ENCODE results near the gene DPP6. TPM values are rescaled to one million over a fixed set of nuclear protein-coding genes. Genes with fewer than 3 reads are reported as not detected.

DPP6 gene
- polyA plus RNA-seq, 1 donor (not counting 4 experiments of a cell fraction or from before 2014, with no cell fraction given): not detected

DNA sequence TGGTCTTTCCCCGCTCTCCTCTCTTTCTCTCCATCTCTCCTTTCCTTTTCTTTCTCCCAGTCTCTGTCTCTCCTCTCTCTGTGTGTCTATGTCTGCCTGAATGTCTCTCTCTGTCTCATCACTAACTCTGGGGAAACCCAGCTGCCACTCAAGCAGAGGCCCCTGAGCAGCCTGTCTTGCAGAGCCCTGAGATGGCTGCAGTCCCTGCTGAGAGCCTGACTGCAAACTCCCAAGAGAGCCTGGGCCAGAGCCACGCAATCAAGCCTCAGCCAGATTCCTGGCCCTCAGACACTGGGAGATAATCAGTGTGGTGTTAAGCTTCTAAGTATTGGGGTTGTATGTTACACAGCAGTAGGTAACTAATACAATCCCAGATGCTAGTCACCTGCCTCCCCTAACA is 859.2 kb downstream of the DPP6 start:
- Histone ChIP-seq H3K4me3 (ENCODE audit: control insufficient read depth in 2 of 3, extremely low read depth in 1 of 3, insufficient read depth in 2 of 3, low read depth in 1 of 3, low read length in 3 of 3) (no peak overlapping the region), H2AFZ (ENCODE audit: control insufficient read depth, low read length) (no peak overlapping the region), H3K36me3 (ENCODE audit: control insufficient read depth in 2 of 2, extremely low read depth in 1 of 2, insufficient read depth in 2 of 2, low read length in 2 of 2) (no peaks in the 10 kb centered on the region), H3K27ac (ENCODE audit: control insufficient read depth, insufficient read depth, low read length) (no peak overlapping the region), H3K27me3 (ENCODE audit: control insufficient read depth, extremely low read depth, insufficient read depth, low read length) (peaks cover 15% of the 10 kb centered on the region), H3K9me1 (ENCODE audit: control insufficient read depth, extremely low read depth, insufficient read depth, low read length) (no peaks in the 10 kb centered on the region), H3K79me2 (ENCODE audit: control insufficient read depth, insufficient read depth, low read length) (no peaks in the 10 kb centered on the region), H3K9ac (ENCODE audit: control insufficient read depth, extremely low read depth, insufficient read depth, low read length) (no peak overlapping the region), H3K4me1 (ENCODE audit: control insufficient read depth, extremely low read depth, insufficient read depth, low read length) (no peaks in the 10 kb centered on the region), H3K9me3 (ENCODE audit: control insufficient read depth, low read depth, low read length) (peaks cover 2% of the 10 kb centered on the region), H4K20me1 (ENCODE audit: control insufficient read depth, extremely low read depth, insufficient read depth, low read length) (no peaks in the 10 kb centered on the region), H3K4me2 (ENCODE audit: control insufficient read depth, extremely low read depth, insufficient read depth, low read depth, low read length) (no peak overlapping the region)
- FAIRE-seq: no peak
- DNase-seq (ENCODE audit: low read depth, low spot score): no peak
- no peak for TF ChIP-seq EZH2 (IDR thresholded peaks at IDR 0.05; ENCODE audit: low read length)
- dilution Hi-C loops (cut with MboI; ENCODE audit: extremely low pct_ligation_motif_present, low sequenced_read_pairs): no loop called here

DNA sequence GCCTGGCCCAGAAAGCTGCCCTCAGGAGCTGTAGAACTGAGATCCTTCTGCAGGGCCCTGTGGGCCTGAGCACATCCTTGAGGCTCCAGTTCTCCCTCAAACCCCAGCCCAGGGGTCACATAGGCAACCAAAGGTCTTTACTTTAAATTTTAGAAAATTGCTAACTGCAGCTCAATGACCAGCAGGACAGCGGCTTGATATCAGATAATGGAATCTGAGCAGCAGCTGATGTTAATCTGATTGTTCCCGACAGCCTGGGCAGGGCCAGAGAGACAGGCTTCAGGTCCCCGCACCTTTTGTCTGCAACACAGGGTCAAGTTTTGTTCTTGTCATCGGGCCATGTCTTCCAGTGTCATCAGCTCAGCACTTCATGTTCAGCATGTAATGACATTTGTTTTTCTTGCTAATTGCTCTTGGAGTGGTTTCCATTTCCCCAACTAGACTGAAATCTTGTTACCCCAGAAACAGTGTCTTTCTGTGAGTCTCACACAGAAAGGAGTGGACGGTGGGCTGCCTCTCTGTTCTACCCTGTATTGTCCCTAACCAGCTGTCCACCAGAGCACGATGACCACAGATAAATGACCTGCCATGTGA is 859.8 kb downstream of the DPP6 start:
- Histone ChIP-seq H3K9ac (ENCODE audit: control insufficient read depth, extremely low read depth, insufficient read depth, low read length) (no peak overlapping the region), H3K36me3 (ENCODE audit: control insufficient read depth in 2 of 2, extremely low read depth in 1 of 2, insufficient read depth in 2 of 2, low read length in 2 of 2) (no peaks in the 10 kb centered on the region), H2AFZ (ENCODE audit: control insufficient read depth, low read length) (no peak overlapping the region), H4K20me1 (ENCODE audit: control insufficient read depth, extremely low read depth, insufficient read depth, low read length) (no peaks in the 10 kb centered on the region), H3K27ac (ENCODE audit: control insufficient read depth, insufficient read depth, low read length) (no peak overlapping the region), H3K4me3 (ENCODE audit: control insufficient read depth in 2 of 3, extremely low read depth in 1 of 3, insufficient read depth in 2 of 3, low read depth in 1 of 3, low read length in 3 of 3) (no peak overlapping the region), H3K4me1 (ENCODE audit: control insufficient read depth, extremely low read depth, insufficient read depth, low read length) (no peaks in the 10 kb centered on the region), H3K9me3 (ENCODE audit: control insufficient read depth, low read depth, low read length) (peaks cover 2% of the 10 kb centered on the region), H3K4me2 (ENCODE audit: control insufficient read depth, extremely low read depth, insufficient read depth, low read depth, low read length) (no peak overlapping the region), H3K79me2 (ENCODE audit: control insufficient read depth, insufficient read depth, low read length) (no peaks in the 10 kb centered on the region), H3K9me1 (ENCODE audit: control insufficient read depth, extremely low read depth, insufficient read depth, low read length) (no peaks in the 10 kb centered on the region), H3K27me3 (ENCODE audit: control insufficient read depth, extremely low read depth, insufficient read depth, low read length) (peaks cover 15% of the 10 kb centered on the region)
- DNase-seq (ENCODE audit: low read depth, low spot score): no peak
- TF ChIP-seq, protein P1, sequence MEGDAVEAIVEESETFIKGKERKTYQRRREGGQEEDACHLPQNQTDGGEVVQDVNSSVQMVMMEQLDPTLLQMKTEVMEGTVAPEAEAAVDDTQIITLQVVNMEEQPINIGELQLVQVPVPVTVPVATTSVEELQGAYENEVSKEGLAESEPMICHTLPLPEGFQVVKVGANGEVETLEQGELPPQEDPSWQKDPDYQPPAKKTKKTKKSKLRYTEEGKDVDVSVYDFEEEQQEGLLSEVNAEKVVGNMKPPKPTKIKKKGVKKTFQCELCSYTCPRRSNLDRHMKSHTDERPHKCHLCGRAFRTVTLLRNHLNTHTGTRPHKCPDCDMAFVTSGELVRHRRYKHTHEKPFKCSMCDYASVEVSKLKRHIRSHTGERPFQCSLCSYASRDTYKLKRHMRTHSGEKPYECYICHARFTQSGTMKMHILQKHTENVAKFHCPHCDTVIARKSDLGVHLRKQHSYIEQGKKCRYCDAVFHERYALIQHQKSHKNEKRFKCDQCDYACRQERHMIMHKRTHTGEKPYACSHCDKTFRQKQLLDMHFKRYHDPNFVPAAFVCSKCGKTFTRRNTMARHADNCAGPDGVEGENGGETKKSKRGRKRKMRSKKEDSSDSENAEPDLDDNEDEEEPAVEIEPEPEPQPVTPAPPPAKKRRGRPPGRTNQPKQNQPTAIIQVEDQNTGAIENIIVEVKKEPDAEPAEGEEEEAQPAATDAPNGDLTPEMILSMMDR (optimal IDR thresholded peaks at IDR 0.05 in 1 of 3, IDR thresholded peaks at IDR 0.05 in 1 of 3, conservative IDR thresholded peaks at IDR 0.05 in 1 of 3; ENCODE audit: extremely low read depth in 1 of 3, insufficient read depth in 2 of 3, low read length in 3 of 3): no peak
- TF ChIP-seq EZH2 (IDR thresholded peaks at IDR 0.05; ENCODE audit: low read length): no peak
- dilution Hi-C loops (cut with MboI; ENCODE audit: extremely low pct_ligation_motif_present, low sequenced_read_pairs): no loop called here
- no peak for FAIRE-seq

All from keratinocyte (primary cell).